Measurements from ENCODE around the gene WWP2.
"Not testable (repeated sequence)": the region's sequence is repeated elsewhere in the genome, so short reads cannot be mapped to it uniquely, and the experiment has no call there.

GRCh38 chr16:69731280-69731679 is 30.9 kb upstream of the WWP2 start:
- TF ChIP-seq, protein P1, sequence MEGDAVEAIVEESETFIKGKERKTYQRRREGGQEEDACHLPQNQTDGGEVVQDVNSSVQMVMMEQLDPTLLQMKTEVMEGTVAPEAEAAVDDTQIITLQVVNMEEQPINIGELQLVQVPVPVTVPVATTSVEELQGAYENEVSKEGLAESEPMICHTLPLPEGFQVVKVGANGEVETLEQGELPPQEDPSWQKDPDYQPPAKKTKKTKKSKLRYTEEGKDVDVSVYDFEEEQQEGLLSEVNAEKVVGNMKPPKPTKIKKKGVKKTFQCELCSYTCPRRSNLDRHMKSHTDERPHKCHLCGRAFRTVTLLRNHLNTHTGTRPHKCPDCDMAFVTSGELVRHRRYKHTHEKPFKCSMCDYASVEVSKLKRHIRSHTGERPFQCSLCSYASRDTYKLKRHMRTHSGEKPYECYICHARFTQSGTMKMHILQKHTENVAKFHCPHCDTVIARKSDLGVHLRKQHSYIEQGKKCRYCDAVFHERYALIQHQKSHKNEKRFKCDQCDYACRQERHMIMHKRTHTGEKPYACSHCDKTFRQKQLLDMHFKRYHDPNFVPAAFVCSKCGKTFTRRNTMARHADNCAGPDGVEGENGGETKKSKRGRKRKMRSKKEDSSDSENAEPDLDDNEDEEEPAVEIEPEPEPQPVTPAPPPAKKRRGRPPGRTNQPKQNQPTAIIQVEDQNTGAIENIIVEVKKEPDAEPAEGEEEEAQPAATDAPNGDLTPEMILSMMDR (IDR thresholded peaks at IDR 0.05; ENCODE audit: low read length), result not testable (repeated sequence)
- not testable (repeated sequence) for TF ChIP-seq EZH2phosphoT487 (IDR thresholded peaks at IDR 0.05; ENCODE audit: low read length); EZH2 (optimal IDR thresholded peaks at IDR 0.05; ENCODE audit: low read depth, low read length)

All from MM.1S (cell line).